ENCODE results near the gene GPC1. TPM values are rescaled to one million over a fixed set of nuclear protein-coding genes. Genes with fewer than 3 reads are reported as not detected.

Gene GPC1
- total RNA-seq, 1 donor from 2014 or later, result 89.9 TPM

DNA sequence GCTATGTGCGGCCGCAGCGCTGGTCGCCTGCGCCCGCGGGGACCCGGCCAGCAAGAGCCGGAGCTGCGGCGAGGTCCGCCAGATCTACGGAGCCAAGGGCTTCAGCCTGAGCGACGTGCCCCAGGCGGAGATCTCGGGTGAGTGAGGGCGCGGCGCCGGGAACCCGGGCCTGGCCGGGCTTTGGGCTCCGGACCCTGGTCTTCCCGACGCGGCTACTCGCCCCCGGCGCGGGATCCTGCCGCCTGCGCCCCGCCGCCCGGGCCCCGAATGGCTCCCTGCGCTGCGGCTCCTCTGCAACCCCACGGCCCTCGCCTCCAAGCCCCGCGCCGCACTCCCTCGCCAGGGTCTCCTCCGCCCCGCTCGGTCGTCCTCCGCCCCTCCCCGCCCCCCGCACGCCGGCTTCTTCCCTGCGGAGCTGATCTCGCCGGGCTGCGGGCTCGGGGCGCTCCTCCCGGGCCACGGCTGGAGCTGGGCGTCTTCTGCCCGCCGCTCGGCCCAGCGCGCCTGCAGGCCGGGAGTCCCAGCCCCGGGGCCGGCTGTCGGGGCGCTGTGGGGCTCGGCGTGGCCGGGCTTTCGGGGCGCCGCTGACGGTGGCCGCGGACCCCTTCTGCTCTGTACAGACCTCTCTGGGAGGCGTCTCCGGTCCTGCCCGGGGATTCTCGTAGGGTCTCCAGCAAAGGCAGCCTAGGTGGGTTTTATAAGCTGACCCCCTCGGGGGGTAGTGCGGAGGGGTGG, 652 bp downstream of the GPC1 start:
- H3K9me3 Mint-ChIP-seq, result no peaks in the 10 kb centered on the region
- no peak overlapping the region for H3K27ac Mint-ChIP-seq (ENCODE audit: unreplicated experiment)
- DNase-seq (ENCODE audit: low read depth, low spot score), result no peak
- TF ChIP-seq, protein P1, sequence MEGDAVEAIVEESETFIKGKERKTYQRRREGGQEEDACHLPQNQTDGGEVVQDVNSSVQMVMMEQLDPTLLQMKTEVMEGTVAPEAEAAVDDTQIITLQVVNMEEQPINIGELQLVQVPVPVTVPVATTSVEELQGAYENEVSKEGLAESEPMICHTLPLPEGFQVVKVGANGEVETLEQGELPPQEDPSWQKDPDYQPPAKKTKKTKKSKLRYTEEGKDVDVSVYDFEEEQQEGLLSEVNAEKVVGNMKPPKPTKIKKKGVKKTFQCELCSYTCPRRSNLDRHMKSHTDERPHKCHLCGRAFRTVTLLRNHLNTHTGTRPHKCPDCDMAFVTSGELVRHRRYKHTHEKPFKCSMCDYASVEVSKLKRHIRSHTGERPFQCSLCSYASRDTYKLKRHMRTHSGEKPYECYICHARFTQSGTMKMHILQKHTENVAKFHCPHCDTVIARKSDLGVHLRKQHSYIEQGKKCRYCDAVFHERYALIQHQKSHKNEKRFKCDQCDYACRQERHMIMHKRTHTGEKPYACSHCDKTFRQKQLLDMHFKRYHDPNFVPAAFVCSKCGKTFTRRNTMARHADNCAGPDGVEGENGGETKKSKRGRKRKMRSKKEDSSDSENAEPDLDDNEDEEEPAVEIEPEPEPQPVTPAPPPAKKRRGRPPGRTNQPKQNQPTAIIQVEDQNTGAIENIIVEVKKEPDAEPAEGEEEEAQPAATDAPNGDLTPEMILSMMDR (conservative IDR thresholded peaks at IDR 0.05), result no peak
- peak overlapping the region; percentile 82 for H3K4me3 Mint-ChIP-seq
- H3K4me1 Mint-ChIP-seq, result peaks cover 14% of the 10 kb centered on the region
- H3K36me3 Mint-ChIP-seq (ENCODE audit: low read depth), result no peaks in the 10 kb centered on the region
- peaks cover 3% of the 10 kb centered on the region for H3K27me3 Mint-ChIP-seq (ENCODE audit: low read depth)

GRCh38 chr2:240436683-240437550, 1.5 kb downstream of the GPC1 start:
- TF ChIP-seq, protein P1 (conservative IDR thresholded peaks at IDR 0.05), result no peak
- DNase-seq (ENCODE audit: low read depth, low spot score), result no peak

DNA sequence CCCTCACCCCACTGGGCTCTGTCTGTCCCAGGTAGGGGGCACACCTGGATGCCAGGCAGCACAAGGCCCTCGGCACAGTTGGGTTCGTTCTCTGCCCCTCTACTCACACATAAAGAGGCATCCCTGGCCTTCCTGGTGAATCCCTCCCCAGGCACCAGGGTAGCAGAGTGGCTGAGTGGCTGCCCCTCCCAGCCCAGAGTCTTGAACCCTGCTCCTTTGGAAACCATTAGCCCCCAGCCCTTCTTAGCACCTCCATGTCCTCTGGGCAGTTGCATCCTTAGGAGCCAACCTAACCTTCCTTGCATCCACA, 2.0 kb downstream of the GPC1 start:
- H3K4me1 Mint-ChIP-seq, result peaks cover 14% of the 10 kb centered on the region
- TF ChIP-seq, protein P1 (conservative IDR thresholded peaks at IDR 0.05), result no peak
- peaks cover 2% of the 10 kb centered on the region for H3K27me3 Mint-ChIP-seq (ENCODE audit: low read depth)
- no peaks in the 10 kb centered on the region for H3K9me3 Mint-ChIP-seq
- peak overlapping the region; percentile 82 for H3K4me3 Mint-ChIP-seq
- no peaks in the 10 kb centered on the region for H3K36me3 Mint-ChIP-seq (ENCODE audit: low read depth)
- H3K27ac Mint-ChIP-seq (ENCODE audit: unreplicated experiment), result no peak overlapping the region
- no peak for DNase-seq (ENCODE audit: low read depth, low spot score)

More at GRCh38 chr2:240436683-240437550, 1.5 kb downstream of the GPC1 start:
- no peak overlapping the region for H3K27ac Mint-ChIP-seq (ENCODE audit: unreplicated experiment)
- peaks cover 3% of the 10 kb centered on the region for H3K27me3 Mint-ChIP-seq (ENCODE audit: low read depth)
- H3K4me3 Mint-ChIP-seq, result peak overlapping the region; percentile 82
- H3K4me1 Mint-ChIP-seq, result peaks cover 14% of the 10 kb centered on the region
- no peaks in the 10 kb centered on the region for H3K9me3 Mint-ChIP-seq
- H3K36me3 Mint-ChIP-seq (ENCODE audit: low read depth), result no peaks in the 10 kb centered on the region

DNA sequence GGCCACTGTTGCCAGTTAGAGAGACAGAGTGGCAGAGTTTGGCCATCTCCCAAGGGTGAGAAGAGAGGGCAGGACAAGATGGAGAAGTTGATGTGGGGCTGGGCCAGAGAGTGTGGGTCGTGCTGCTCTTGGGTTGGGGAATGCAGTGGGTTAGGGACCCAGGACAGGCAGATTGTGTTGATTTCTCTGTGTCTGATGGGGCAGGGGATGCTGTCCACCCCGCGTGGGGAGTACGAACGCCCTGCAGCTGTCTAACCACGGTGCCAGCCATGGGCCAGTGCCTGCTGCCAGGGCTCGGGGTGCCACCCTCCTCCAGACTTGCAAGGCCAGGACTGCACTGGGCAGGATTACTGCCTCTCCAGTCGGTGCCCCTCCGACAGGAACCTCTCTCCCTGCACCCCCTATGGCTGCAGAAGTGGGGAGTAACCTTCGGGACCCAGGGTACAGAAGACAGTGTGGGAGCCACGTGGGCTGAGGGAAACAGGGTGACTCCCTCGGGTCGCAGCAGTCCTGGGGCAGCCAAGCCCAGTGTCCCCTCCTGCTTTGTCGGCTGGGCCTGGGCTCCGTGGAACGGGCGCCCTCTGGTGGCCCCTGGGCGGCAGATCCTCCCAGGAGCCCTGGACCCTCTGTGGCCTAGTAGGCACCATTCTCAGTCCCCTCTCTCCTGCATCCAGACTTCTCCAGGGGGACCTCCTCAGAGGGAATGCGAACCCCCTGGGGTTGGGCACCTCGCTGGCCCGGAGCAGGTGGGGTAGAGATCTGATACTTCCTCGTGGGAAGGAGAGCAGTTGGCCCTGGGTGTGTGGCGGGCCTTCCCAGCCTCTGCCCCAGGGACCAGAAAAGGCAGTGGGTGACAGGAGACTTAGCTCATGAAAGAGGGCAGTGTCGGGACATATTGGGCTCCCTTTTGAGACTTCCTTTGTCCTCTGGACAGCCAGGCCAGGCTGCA, 2.7 kb downstream of the GPC1 start:
- TF ChIP-seq, protein P1 (conservative IDR thresholded peaks at IDR 0.05), result peak; percentile 97
- H3K36me3 Mint-ChIP-seq (ENCODE audit: low read depth), result no peaks in the 10 kb centered on the region
- no peaks in the 10 kb centered on the region for H3K9me3 Mint-ChIP-seq
- peaks cover 14% of the 10 kb centered on the region for H3K4me1 Mint-ChIP-seq
- H3K27ac Mint-ChIP-seq (ENCODE audit: unreplicated experiment), result peak overlapping the region; percentile 87
- peak; percentile 74 for DNase-seq (ENCODE audit: low read depth, low spot score)
- peak overlapping the region; percentile 82 for H3K4me3 Mint-ChIP-seq
- no peaks in the 10 kb centered on the region for H3K27me3 Mint-ChIP-seq (ENCODE audit: low read depth)

Data from neural crest cell (in vitro differentiated cells).